ENCODE measurements around the gene FITM2. TPM values are rescaled to one million over a fixed set of nuclear protein-coding genes. Genes with fewer than 3 reads are reported as not detected.
"Not testable (repeated sequence)": the region's sequence is repeated elsewhere in the genome, so short reads cannot be mapped to it uniquely, and the experiment has no call there.

FITM2 gene
- total and polyA plus RNA-seq, 4 donors = 2.7 to 19.7 (median 7.9) TPM

DNA sequence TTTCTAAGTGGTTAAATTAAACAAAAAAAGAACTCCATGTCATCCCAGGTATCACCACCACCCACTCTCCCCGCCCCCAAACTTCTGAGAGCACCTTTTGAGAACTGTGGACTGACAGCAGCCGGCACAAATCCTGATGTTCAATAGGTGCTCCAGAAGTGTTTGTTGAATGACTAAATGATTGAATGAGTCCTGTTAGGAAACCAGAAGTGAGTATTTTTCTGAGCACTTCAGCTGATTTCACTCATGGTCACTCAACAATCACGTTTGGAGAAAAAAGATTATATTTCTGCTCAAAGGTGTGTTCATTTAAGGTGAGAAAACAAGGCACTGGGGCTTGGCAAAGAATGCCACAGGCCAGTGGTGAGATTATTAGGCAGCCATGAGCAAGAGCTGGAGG lies 38.3 kb upstream of the FITM2 start:
- 66 to 76% methylated on average over 3 of the region's 3 CpGs for WGBS, 2 donors
- H3K36me3 ChIP-seq (ENCODE audit: control insufficient read depth in 4 of 4, insufficient read depth in 4 of 4, low read length in 4 of 4) = no peaks in the 10 kb centered on the region

DNA sequence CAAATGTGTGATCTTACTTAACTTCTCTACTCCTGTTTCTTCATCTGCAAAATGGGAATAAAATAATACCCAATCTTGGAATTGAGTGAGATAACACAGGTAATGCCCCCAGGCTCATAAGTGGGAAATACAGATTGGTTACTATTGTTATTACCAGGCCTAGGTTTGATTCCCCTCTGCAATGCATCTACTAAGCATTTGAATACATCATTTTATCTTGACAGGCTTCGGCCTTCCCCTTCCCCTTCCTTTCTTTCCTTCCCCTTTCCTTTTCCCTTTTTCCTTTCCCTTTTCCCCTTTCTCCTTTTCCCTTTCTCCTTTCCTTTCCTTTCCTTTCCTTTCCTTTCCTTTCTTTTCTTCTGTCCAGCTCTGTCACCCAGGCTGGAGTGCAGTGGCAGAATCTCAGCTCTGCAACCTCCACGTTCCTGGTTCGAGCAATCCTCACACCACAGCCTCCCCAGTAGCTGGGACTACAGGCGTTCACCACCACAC lies 37.2 kb upstream of the FITM2 start:
- Histone ChIP-seq H3K9me3 (ENCODE audit: control insufficient read depth in 4 of 4, insufficient read depth in 3 of 4, low read length in 3 of 4) (no peaks in the 10 kb centered on the region), H3K27ac (ENCODE audit: low read depth in 1 of 2, low read length in 1 of 2) (no peak overlapping the region), H3K36me3 (ENCODE audit: control insufficient read depth in 4 of 4, insufficient read depth in 4 of 4, low read length in 4 of 4) (no peaks in the 10 kb centered on the region), H3K27me3 (ENCODE audit: control insufficient read depth in 3 of 3, insufficient read depth in 3 of 3, low read length in 2 of 3) (no peaks in the 10 kb centered on the region), H3K4me1 (ENCODE audit: control insufficient read depth in 5 of 5, insufficient read depth in 5 of 5, low read length in 5 of 5) (no peaks in the 10 kb centered on the region), H3K4me3 (no peak overlapping the region), H3K9ac (ENCODE audit: insufficient read depth in 1 of 2, low read length in 2 of 2) (no peak overlapping the region)
- 90 to 92% methylated on average over 4 of the region's 4 CpGs for WGBS, 2 donors
- no peak for DNase-seq
- TF ChIP-seq, protein P1, sequence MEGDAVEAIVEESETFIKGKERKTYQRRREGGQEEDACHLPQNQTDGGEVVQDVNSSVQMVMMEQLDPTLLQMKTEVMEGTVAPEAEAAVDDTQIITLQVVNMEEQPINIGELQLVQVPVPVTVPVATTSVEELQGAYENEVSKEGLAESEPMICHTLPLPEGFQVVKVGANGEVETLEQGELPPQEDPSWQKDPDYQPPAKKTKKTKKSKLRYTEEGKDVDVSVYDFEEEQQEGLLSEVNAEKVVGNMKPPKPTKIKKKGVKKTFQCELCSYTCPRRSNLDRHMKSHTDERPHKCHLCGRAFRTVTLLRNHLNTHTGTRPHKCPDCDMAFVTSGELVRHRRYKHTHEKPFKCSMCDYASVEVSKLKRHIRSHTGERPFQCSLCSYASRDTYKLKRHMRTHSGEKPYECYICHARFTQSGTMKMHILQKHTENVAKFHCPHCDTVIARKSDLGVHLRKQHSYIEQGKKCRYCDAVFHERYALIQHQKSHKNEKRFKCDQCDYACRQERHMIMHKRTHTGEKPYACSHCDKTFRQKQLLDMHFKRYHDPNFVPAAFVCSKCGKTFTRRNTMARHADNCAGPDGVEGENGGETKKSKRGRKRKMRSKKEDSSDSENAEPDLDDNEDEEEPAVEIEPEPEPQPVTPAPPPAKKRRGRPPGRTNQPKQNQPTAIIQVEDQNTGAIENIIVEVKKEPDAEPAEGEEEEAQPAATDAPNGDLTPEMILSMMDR (IDR thresholded peaks at IDR 0.05; ENCODE audit: control extremely low read depth, extremely low read depth) = no peak
- no peak for ATAC-seq (ENCODE audit: insufficient read depth, low FRiP score)

More for the DNA sequence above, 38.3 kb upstream of the FITM2 start:
- Histone ChIP-seq H3K27me3 (ENCODE audit: control insufficient read depth in 3 of 3, insufficient read depth in 3 of 3, low read length in 2 of 3) (no peaks in the 10 kb centered on the region), H3K9ac (ENCODE audit: insufficient read depth in 1 of 2, low read length in 2 of 2) (no peak overlapping the region), H3K9me3 (ENCODE audit: control insufficient read depth in 4 of 4, insufficient read depth in 3 of 4, low read length in 3 of 4) (no peaks in the 10 kb centered on the region), H3K4me3 (no peak overlapping the region), H3K27ac (ENCODE audit: low read depth in 1 of 2, low read length in 1 of 2) (no peak overlapping the region), H3K4me1 (ENCODE audit: control insufficient read depth in 5 of 5, insufficient read depth in 5 of 5, low read length in 5 of 5) (no peaks in the 10 kb centered on the region)
- TF ChIP-seq, protein P1 (IDR thresholded peaks at IDR 0.05; ENCODE audit: control extremely low read depth, extremely low read depth) = no peak
- DNase-seq (no peak), ATAC-seq (ENCODE audit: insufficient read depth, low FRiP score) (no peak)

DNA sequence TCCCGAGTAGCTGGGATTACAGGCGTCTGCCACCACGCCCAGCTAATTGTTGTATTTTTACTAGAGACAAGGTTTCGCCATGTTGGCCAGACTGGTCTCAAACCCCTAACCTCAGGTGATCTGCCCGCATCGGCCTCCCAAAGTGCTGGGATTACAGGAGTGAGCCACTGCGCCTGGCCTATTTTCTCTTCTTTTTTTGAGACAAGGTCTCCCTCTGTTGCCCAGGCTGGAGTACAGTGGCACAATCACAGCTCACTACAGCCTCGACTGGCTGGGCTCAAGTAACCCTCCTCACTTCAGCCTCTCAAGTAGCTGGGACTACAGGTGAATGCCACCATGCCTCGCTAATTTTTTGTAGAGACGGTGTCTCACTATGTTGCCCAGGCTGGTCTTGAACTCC lies 34.9 kb upstream of the FITM2 start:
- not testable (repeated sequence) for ATAC-seq (ENCODE audit: insufficient read depth, low FRiP score)

DNA sequence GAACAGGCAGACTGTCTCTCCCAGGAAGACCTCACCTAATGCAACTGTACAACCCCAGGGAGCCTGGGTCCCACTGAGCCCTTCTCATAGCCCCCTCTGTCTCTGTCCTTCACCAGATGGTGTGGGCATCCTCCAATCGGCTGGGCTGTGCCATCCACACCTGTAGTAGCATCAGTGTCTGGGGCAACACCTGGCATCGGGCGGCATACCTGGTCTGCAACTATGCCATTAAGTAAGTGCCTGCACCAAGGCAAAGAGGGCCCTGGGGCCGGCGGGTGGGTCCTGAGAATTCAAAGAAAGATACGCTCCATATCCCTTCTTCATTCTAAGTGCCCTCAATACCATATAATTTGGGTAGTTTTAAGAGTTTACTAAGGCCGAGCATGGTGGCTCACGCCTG lies 34.1 kb upstream of the FITM2 start:
- no peak for ATAC-seq (ENCODE audit: insufficient read depth, low FRiP score)
- no peaks in the 10 kb centered on the region for H3K9me3 ChIP-seq (ENCODE audit: control insufficient read depth in 4 of 4, insufficient read depth in 3 of 4, low read length in 3 of 4)
- no peak overlapping the region for H3K9ac ChIP-seq (ENCODE audit: insufficient read depth in 1 of 2, low read length in 2 of 2)
- H3K4me3 ChIP-seq = no peak overlapping the region
- no peak for DNase-seq
- no peaks in the 10 kb centered on the region for H3K27me3 ChIP-seq (ENCODE audit: control insufficient read depth in 3 of 3, insufficient read depth in 3 of 3, low read length in 2 of 3)
- 92 to 97% methylated on average over 8 of the region's 8 CpGs for WGBS, 2 donors
- H3K36me3 ChIP-seq (ENCODE audit: control insufficient read depth in 4 of 4, insufficient read depth in 4 of 4, low read length in 4 of 4) = no peaks in the 10 kb centered on the region
- no peak overlapping the region for H3K27ac ChIP-seq (ENCODE audit: low read depth in 1 of 2, low read length in 1 of 2)
- TF ChIP-seq, protein P1 (IDR thresholded peaks at IDR 0.05; ENCODE audit: control extremely low read depth, extremely low read depth) = no peak
- no peaks in the 10 kb centered on the region for H3K4me1 ChIP-seq (ENCODE audit: control insufficient read depth in 5 of 5, insufficient read depth in 5 of 5, low read length in 5 of 5)

More for the DNA sequence above, 34.9 kb upstream of the FITM2 start:
- DNase-seq; H3K4me1 ChIP-seq (ENCODE audit: control insufficient read depth in 5 of 5, insufficient read depth in 5 of 5, low read length in 5 of 5); H3K9ac ChIP-seq (ENCODE audit: insufficient read depth in 1 of 2, low read length in 2 of 2); H3K27ac ChIP-seq (ENCODE audit: low read depth in 1 of 2, low read length in 1 of 2); H3K36me3 ChIP-seq (ENCODE audit: control insufficient read depth in 4 of 4, insufficient read depth in 4 of 4, low read length in 4 of 4); H3K27me3 ChIP-seq (ENCODE audit: control insufficient read depth in 3 of 3, insufficient read depth in 3 of 3, low read length in 2 of 3); H3K4me3 ChIP-seq; H3K9me3 ChIP-seq (ENCODE audit: control insufficient read depth in 4 of 4, insufficient read depth in 3 of 4, low read length in 3 of 4): not testable (repeated sequence)
- 90 to 91% methylated on average over 10 of the region's 10 CpGs for WGBS, 2 donors
